MCF 10A (cell line): ENCODE results near the gene CXCR4. TPM values are rescaled to one million over a fixed set of nuclear protein-coding genes. Genes with fewer than 3 reads are reported as not detected.

ENCODE experiments used
- BruUV-seq: library from RNA; stranded (reverse); fragments of 400-500 nt; replicated peaks from 2 replicates; lab custom pipeline; 2021; lab: Mats Ljungman, UMichigan
- CTCF ChIA-PET: fragments of 300-600 bp; sonication (Branson Sonifier 250); formaldehyde crosslinking; extraction: SDS; loops from one replicate; lab custom pipeline; 2021; ENCODE audit warnings: antibody characterized with exemption, inconsistent platforms; lab: Yijun Ruan, JAX
- POLR2A ChIA-PET: fragments of 300-600, 350-650 bp; sonication (Branson Sonifier 250); formaldehyde crosslinking; extraction: SDS; loops from one replicate; lab custom pipeline; 2020; ENCODE audit warnings: antibody characterized with exemption, inconsistent platforms; lab: Yijun Ruan, JAX
- DNase-seq: peaks from one replicate; pipeline ENCODE4 v3.0.0-alpha.2; 2018; ENCODE audit not compliant: unreplicated experiment
- H3K27ac Mint-ChIP-seq: one replicate; pipeline ENCODE4 v1.8.0; 2022; ENCODE audit warnings: mild to moderate bottlenecking, low read depth, mixed read lengths; ENCODE audit not compliant: unreplicated experiment
- H3K27me3 Mint-ChIP-seq: one replicate; pipeline ENCODE4 v1.8.0; 2022; ENCODE audit warnings: mixed read lengths; ENCODE audit not compliant: insufficient read depth, unreplicated experiment
- H3K36me3 Mint-ChIP-seq: one replicate; pipeline ENCODE4 v1.8.0; 2022; ENCODE audit warnings: mild to moderate bottlenecking, moderate library complexity, mixed read lengths; ENCODE audit not compliant: insufficient read depth, unreplicated experiment
- H3K4me1 Mint-ChIP-seq: one replicate; pipeline ENCODE4 v1.8.0; 2022; ENCODE audit warnings: mixed read lengths; ENCODE audit not compliant: insufficient read depth, unreplicated experiment
- H3K4me3 Mint-ChIP-seq: one replicate; pipeline ENCODE4 v1.8.0; 2022; ENCODE audit warnings: mild to moderate bottlenecking, moderate library complexity, mixed read lengths; ENCODE audit not compliant: unreplicated experiment
- H3K9me3 Mint-ChIP-seq: one replicate; pipeline ENCODE4 v1.8.0; 2022; ENCODE audit warnings: mixed read lengths; ENCODE audit not compliant: unreplicated experiment
- intact Hi-C: fragments of 100-400 bp; cut with micrococcal nuclease; formaldehyde crosslinking; loops from 2 replicates; pipeline ENCODE4 v1.14.1; 2022
- total RNA-seq: library from RNA; stranded (reverse); gene quantifications from 2 replicates; pipeline ENCODE4 v1.2.3, GENCODE V29; 2022
- TF ChIP-seq, protein P1 (sequence below): fragments of 200-600 bp; IDR thresholded peaks from one replicate; pipeline ENCODE4 v1.8.0; 2022; ENCODE audit warnings: antibody characterized with exemption, mild to moderate bottlenecking; ENCODE audit not compliant: unreplicated experiment

CXCR4 gene
- total RNA-seq, 1 experiment from 2014 or later, result 1.1 TPM

DNA sequence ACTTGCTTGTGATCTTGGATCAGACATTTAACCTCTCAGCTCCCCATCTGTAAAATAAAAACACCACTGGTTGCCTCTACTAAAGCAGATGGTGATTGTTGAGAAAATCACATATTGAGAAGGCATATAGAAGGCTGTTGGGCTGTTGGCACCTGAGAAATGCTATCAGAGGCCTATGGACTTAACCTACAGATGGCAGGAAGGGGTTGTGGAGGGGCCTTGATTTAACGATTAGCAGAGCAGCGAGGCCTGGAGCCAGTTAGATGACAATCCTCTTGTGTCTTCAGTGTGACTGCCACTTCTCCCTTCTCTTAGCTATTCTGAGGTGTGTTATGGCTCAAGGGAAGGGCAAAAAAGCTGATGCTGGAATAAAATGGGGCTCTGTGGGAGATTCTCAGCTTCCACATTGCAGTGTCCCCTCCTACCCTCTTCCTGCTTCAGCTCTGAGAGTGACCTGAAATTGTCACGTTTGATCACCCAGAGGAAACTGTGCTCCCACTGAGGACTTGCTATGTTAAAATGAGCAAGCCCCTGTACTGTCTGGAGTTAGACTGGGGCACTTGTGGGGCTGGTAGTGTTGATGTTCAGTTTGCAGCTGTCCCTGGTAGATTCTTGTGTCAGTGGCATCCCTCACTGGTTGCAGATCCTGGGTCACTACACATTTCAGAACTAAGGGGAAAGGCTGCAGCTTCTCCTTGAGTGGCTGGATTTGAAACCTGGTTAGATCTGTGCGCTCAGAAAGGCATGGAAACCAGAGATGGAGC, 31.5 kb downstream of the CXCR4 start:
- CTCF ChIA-PET, result interaction anchor here (0.6 kb wide), 1 partner anchor 1518 kb away, joined by 3 read pairs; no protein-coding TSS in a partner anchor
- POLR2A ChIA-PET, result interaction anchor here (1.1 kb wide), 1 partner anchor 10 kb away, joined by 3 read pairs; no protein-coding TSS in a partner anchor
- Mint-ChIP-seq H3K4me3 (no peak overlapping the region), H3K4me1 (no peaks in the 10 kb centered on the region), H3K27ac (no peak overlapping the region), H3K27me3 (no peaks in the 10 kb centered on the region), H3K36me3 (no peaks in the 10 kb centered on the region), H3K9me3 (no peaks in the 10 kb centered on the region)
- BruUV-seq, result no TSS peak
- DNase-seq, result no peak
- intact Hi-C loops, result no loop called here
- TF ChIP-seq, protein P1, sequence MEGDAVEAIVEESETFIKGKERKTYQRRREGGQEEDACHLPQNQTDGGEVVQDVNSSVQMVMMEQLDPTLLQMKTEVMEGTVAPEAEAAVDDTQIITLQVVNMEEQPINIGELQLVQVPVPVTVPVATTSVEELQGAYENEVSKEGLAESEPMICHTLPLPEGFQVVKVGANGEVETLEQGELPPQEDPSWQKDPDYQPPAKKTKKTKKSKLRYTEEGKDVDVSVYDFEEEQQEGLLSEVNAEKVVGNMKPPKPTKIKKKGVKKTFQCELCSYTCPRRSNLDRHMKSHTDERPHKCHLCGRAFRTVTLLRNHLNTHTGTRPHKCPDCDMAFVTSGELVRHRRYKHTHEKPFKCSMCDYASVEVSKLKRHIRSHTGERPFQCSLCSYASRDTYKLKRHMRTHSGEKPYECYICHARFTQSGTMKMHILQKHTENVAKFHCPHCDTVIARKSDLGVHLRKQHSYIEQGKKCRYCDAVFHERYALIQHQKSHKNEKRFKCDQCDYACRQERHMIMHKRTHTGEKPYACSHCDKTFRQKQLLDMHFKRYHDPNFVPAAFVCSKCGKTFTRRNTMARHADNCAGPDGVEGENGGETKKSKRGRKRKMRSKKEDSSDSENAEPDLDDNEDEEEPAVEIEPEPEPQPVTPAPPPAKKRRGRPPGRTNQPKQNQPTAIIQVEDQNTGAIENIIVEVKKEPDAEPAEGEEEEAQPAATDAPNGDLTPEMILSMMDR, result no peak

DNA sequence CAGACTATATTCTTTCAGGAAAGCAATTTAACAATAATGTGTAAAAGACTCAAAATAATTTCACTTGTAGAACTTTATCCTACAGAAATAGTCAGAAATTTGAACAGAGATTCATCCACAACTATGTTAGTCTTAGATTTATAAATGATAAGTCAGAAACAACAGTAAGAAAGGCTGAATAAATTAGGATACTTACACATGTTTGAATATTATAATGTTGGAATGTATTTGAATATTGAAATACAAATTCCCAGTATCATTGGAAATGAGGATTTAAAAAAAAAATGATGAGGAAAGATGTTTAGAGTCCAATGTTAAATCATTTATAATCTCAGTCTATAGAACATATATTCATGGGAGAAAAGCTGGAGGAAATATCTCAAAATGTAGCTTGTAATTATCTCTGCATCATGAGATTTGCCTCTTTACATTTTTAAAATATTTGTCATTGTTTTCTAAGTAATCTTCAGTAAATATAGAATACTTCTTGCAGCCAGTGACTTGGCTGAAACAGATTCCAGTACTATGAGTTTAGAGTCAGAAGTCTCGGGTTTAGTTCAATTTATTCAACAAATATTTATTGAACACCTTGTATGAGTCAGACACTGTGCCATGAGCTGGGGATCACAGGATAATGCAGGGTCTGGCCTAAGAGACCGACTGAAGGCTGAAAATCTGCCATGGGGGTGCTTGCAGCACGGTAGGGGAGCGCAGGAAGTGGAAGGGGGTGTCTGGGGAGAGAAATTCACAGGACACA, 32.3 kb downstream of the CXCR4 start:
- DNase-seq, result no peak

DNA sequence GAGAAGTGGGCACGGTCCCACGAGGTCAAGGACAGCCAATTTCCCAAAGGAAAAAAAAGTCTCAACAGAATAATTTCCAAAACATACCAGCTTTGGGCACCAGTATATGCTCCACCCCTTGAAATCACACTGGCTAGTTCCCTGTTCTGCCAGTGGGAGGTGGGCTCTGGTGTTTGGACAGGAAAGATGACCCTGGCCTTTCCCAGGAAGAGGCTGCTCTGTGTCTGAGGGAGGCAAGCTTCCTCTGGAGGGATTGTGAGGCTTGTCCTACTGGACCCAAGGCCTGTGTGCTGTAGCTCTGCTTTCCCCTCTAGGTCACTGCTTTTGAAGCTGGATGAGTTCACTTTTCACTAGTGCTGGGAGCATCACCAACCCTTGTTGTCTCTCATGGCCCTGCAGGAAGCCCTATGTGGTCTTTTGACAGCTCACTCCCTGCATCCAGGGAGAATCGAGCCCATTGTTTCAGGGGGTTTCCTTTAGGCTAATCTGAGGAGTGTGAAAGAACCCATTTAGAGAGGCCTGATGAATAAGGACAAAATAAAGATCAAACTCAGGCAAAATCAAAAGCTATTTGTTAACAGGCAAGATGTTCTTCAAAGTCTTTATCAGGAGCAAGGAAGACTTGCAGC, 36.3 kb downstream of the CXCR4 start:
- POLR2A ChIA-PET, result no interaction called here
- no TSS peak for BruUV-seq
- no peak overlapping the region for H3K4me3 Mint-ChIP-seq
- H3K9me3 Mint-ChIP-seq, result no peaks in the 10 kb centered on the region
- H3K4me1 Mint-ChIP-seq, result no peaks in the 10 kb centered on the region
- CTCF ChIA-PET, result interaction anchor here (0.6 to 1.4 kb wide), 2 partner anchors 16 to 114 kb away, joined by 3 read pairs; no protein-coding TSS in a partner anchor
- no peaks in the 10 kb centered on the region for H3K36me3 Mint-ChIP-seq
- intact Hi-C loops, result no loop called here
- DNase-seq, result no peak
- H3K27me3 Mint-ChIP-seq, result no peaks in the 10 kb centered on the region
- TF ChIP-seq, protein P1, result no peak
- no peak overlapping the region for H3K27ac Mint-ChIP-seq

More for the DNA sequence above, 32.3 kb downstream of the CXCR4 start:
- intact Hi-C loops, result no loop called here
- BruUV-seq, result no TSS peak
- TF ChIP-seq, protein P1, result no peak
- no peak overlapping the region for H3K27ac Mint-ChIP-seq
- no peaks in the 10 kb centered on the region for H3K9me3 Mint-ChIP-seq
- CTCF ChIA-PET, result no interaction called here
- POLR2A ChIA-PET, result interaction anchor here (1.1 kb wide), 1 partner anchor 11 kb away, joined by 3 read pairs; no protein-coding TSS in a partner anchor
- no peaks in the 10 kb centered on the region for H3K27me3 Mint-ChIP-seq
- H3K4me3 Mint-ChIP-seq, result no peak overlapping the region
- no peaks in the 10 kb centered on the region for H3K4me1 Mint-ChIP-seq
- H3K36me3 Mint-ChIP-seq, result no peaks in the 10 kb centered on the region

DNA sequence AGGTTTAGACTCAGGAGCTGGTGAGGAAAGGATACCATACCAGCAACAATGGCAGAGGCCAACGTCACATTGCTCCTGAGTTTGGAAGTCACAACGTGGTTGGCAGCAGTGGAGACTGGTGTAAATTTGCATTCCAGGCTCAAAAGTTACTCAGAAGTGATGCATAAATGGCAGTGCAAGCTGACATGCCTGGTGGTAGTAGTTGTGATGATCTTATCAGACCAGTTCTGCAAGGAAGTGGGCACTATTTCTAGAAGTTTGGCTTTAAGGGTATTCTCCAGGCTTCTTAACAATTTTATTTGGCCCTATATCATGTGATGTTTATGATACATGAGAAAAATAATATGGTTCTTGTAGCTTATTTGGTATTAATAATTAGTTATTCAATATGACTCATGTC, 37.8 kb downstream of the CXCR4 start:
- ChIA-PET CTCF (no interaction called here), POLR2A (no interaction called here)
- intact Hi-C loops, result no loop called here
- BruUV-seq, result no TSS peak
- TF ChIP-seq, protein P1, result no peak
- H3K36me3 Mint-ChIP-seq, result no peaks in the 10 kb centered on the region
- H3K27ac Mint-ChIP-seq, result no peak overlapping the region
- H3K4me1 Mint-ChIP-seq, result no peaks in the 10 kb centered on the region
- H3K27me3 Mint-ChIP-seq, result no peaks in the 10 kb centered on the region
- no peaks in the 10 kb centered on the region for H3K9me3 Mint-ChIP-seq
- H3K4me3 Mint-ChIP-seq, result no peak overlapping the region
- no peak for DNase-seq
